MM.1S (cell line): ENCODE measurements around the gene LTB.

Experiments used
- EZH2 ChIP-seq: fragments of 300-600 bp; sonication (generic); optimal IDR thresholded peaks from 2 replicates; pipeline ENCODE3; 2017; ENCODE audit warnings: low read depth, mild to moderate bottlenecking, antibody characterized with exemption, low read length, mixed read lengths
- EZH2phosphoT487 ChIP-seq: fragments of 300-600 bp; sonication (generic); IDR thresholded peaks from 2 replicates; pipeline ENCODE4 v1.6.1; 2018; ENCODE audit warnings: antibody characterized with exemption, low read length
- TF ChIP-seq, protein P1 (sequence below): fragments of 300-600 bp; sonication (generic); IDR thresholded peaks from 2 replicates; pipeline ENCODE4 v1.5.1; 2016; ENCODE audit warnings: antibody characterized with exemption, low read length, mixed read lengths

DNA sequence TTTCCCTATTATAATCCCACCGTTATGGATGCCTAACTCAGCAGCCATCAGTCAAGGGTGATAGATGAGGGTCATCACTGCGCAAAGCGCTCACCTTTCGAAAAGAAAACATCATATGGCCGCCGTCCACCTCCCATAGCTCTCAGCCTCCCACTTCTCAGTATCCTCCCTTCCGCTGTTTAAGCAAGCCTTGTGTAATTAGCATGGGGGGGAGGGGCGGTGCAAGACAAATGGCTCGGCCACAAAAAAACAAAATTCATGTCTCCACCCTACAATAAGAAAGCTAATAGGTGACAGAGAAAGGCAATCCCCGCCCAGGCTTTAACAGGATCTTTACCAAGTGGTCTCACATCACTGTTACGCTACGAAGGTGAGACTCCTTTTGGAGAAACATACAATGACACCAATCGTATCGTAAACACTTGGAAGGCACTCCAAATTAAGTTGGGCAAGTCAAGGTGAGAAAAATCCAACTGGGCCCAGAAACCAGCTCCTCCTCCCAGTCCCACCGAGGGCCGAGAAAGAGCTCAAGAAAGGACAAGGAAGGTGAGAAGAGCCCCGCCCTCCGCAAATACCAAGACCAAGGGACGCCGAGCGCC lies 41.1 kb downstream of the LTB start:
- TF ChIP-seq, protein P1, sequence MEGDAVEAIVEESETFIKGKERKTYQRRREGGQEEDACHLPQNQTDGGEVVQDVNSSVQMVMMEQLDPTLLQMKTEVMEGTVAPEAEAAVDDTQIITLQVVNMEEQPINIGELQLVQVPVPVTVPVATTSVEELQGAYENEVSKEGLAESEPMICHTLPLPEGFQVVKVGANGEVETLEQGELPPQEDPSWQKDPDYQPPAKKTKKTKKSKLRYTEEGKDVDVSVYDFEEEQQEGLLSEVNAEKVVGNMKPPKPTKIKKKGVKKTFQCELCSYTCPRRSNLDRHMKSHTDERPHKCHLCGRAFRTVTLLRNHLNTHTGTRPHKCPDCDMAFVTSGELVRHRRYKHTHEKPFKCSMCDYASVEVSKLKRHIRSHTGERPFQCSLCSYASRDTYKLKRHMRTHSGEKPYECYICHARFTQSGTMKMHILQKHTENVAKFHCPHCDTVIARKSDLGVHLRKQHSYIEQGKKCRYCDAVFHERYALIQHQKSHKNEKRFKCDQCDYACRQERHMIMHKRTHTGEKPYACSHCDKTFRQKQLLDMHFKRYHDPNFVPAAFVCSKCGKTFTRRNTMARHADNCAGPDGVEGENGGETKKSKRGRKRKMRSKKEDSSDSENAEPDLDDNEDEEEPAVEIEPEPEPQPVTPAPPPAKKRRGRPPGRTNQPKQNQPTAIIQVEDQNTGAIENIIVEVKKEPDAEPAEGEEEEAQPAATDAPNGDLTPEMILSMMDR, result no peak
- TF ChIP-seq EZH2 (no peak), EZH2phosphoT487 (no peak)
